HUDEP-2 (cell line): Measurements from ENCODE around the gene DUS4L.

Experiments used
- DNase-seq, 76 experiments: peaks; one replicate each; lab custom pipeline; 2025; ENCODE audit not compliant: unreplicated experiment in 76 of 76; lab: John Stamatoyannopoulos, UW

DUS4L gene

GRCh38 chr7:107579885-107580715 is 16.3 kb downstream of the DUS4L start, which contains the start of gene BCAP29:
Gene BCAP29, plus strand, starts transcription at chr7:107580246. Its CDS starts 527 bp downstream, at chr7:107580773.
- DNase-seq, result peak in 74 of 76 experiments; percentile 5 to 81 (median 64)

GRCh38 chr7:107580716-107581383 is 17.1 kb downstream of the DUS4L start:
- no peak for DNase-seq

- no peak for DNase-seq
These were observed 17.7 kb downstream of the DUS4L start for GRCh38 chr7:107581387-107582013.

GRCh38 chr7:107582875-107583274 is 19.1 kb downstream of the DUS4L start:
- DNase-seq, result no peak

- DNase-seq, result no peak
These were observed 20.9 kb downstream of the DUS4L start for GRCh38 chr7:107584716-107585115.

- no peak for DNase-seq
These were observed 24.9 kb downstream of the DUS4L start for GRCh38 chr7:107588529-107589130.

GRCh38 chr7:107591421-107591820 is 27.6 kb downstream of the DUS4L start:
- DNase-seq, result no peak

GRCh38 chr7:107592361-107593024 is 28.7 kb downstream of the DUS4L start:
- DNase-seq, result no peak

- DNase-seq, result no peak
These were observed 29.2 kb downstream of the DUS4L start for GRCh38 chr7:107593025-107593410.

GRCh38 chr7:107594961-107595737 is 31.4 kb downstream of the DUS4L start:
- DNase-seq, result no peak

- no peak for DNase-seq
These were observed 33.3 kb downstream of the DUS4L start for GRCh38 chr7:107596881-107597581.

GRCh38 chr7:107597582-107597916 is 33.8 kb downstream of the DUS4L start:
- DNase-seq, result no peak

GRCh38 chr7:107597953-107598352 is 34.2 kb downstream of the DUS4L start:
- no peak for DNase-seq

GRCh38 chr7:107599262-107599661 is 35.5 kb downstream of the DUS4L start:
- DNase-seq, result no peak

- DNase-seq, result no peak
These were observed 37.0 kb downstream of the DUS4L start for GRCh38 chr7:107600816-107601215.

GRCh38 chr7:107605218-107605815 is 41.5 kb downstream of the DUS4L start:
- no peak for DNase-seq

GRCh38 chr7:107606303-107606702 is 42.5 kb downstream of the DUS4L start:
- no peak for DNase-seq

GRCh38 chr7:107609811-107610261 is 46.1 kb downstream of the DUS4L start:
- no peak for DNase-seq

GRCh38 chr7:107610323-107610722 is 46.6 kb downstream of the DUS4L start:
- DNase-seq, result no peak
